Activated CD8-positive, alpha-beta memory T cell treated with anti-CD3 and anti-CD28 coated beads for 24 hours (primary cell): ENCODE measurements around the gene POLR2H.

ENCODE experiments used
- DNase-seq: peaks from one replicate; pipeline ENCODE4 v3.0.0-alpha.2; 2020

Gene POLR2H

DNA sequence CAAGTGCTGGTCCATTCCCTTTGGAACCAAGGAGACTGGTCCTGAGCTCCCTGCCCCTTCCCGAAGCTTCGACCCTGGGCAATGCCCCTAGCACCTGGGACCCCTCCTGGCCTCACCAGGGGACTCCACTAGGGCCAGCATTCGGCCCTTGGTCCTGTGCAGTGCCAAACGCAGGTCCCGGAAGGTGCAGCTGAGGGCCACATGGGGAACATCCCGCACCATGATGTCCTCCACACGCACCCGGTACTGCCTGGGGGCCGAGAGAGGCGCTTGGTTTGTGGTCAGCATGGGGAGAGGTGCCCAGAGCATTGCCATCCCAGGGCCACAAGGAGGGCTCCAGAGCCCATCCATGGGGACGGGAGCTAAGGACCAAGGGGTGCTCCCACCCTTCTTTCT, 8.0 kb upstream of the POLR2H start:
- DNase-seq = no peak

- peak; percentile 87 for DNase-seq
These were observed 7.3 kb upstream of the POLR2H start for GRCh38 chr3:184354121-184354728.

DNA sequence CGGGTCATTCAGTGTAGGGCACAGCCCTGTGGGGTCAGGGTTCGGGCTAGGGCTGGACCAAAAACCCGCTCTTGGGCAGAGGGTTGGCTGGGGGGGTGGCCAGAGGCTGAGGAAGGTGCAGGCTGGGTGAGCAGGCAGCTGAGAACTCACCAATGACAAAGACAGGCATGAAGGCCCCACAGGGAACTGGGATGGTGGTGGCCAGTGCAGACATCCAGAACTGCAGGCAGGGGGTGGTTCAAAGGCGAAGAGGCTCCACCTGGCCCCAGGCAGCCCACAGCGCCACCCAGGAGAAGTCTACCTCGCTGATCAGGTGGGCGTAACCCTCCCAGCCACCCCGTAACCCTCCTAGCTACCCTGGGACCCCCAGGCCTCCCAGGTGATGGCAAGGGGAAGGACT, 6.8 kb upstream of the POLR2H start:
- DNase-seq = no peak

DNA sequence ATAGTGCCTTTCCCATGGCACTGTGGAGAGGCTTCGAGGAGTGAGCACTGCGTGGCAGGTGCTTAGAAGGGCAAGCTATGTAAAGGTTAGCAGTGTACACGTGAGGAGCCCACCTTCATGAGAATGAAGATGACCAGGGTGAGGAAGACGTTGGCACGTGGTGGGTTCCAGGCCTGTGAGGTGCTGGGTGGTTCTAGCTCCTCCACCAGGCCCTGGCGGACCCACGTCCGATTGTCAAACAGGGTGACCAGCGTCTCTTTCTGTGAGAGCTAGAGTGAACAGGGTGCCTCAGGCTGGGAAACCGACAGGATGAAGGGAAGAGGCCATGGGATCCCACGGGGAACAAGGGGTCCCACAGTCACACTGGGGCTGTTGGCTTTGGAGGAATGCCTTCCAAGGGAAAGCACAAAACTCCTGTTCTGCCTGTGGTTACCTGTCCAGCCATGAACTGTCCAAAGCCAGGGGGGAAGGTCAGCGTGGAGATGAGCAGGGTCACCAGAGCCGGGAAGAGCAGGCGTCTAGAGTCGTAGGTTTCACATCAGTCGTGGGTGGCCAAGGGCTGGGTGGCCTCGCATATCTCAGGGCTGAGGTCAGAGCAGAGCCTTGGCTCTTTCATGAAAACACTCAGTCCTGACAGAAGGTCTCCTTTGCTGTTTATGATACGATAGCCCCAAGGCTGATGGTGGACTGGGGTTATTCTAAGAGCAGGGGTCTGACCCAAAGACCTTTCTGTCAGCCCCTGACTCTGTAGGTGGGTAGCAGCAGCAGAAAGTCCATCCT, 6.1 kb upstream of the POLR2H start:
- DNase-seq = no peak

DNA sequence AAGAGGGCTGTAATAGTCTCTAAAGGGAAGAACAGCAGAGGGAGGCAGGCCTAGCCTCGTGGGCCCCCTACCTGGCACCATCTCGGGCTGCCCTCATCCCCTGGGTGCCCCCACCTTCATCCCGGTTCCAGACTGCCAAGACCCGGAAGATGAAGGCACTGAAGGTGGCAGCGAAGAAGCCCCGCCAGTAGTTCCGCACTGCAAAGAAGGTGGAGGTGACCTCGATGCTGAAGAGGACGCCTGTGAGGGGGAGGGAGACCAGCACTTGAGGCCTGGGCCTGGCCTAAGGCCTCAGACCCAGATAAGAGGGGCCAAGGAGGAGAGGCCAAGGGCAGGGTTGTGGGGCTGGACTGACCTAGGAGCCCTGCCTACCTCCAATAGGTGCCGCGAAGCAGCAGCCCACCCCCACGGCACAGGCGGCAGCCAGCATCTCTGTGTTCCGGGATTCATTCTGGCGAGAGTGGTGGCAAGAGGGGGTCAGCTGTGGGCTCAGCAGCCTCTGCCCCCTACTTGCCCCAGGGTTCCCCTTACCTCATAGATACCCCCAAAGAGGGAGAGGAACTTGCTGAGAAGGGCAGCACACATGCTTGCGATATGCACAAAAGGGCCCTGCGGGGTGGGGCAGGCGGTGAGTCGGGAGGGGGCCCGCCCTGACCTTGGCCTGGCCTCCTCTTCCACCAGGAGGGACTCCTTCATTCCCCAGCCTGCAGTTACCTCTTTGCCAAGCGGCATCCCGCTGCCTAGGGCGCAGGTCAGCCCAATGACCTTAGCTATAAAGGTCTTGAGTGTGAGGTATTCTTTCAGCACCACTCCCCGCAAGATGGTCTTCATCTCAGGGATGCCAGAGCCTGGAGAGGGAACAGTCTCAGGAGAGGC, 4.0 kb upstream of the POLR2H start:
- no peak for DNase-seq

DNA sequence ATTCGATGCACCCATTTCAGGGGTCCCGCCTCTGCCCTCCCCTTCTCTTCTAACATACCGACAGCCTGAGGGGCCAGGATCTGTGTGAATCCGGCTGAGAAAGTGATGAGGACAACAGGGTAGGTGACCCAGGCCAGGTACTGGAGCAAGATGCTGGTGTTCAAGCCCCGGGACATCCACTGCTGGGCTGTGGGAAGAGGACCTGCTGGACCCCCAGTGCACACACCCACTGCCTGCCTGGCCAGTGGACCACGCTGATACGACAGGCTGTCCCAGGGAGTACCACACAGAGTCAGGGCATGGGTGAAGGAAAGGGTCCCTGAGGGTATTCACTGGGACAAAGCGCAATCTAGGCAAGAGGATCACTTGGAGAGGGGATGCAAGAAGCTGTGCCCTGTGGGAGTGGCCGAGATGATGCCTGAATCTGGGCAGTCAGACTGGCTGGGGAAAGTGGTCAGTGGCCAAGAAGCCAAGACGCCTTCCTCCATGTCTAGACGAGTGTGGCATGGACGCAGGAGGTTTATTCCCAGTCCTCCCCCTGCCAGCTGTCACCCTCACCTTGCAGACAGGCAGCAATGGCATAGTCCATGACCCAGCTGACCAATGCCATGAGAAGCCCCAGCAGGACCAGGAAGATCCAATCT, 3.3 kb upstream of the POLR2H start:
- no peak for DNase-seq

GRCh38 chr3:184358921-184359350, 2.6 kb upstream of the POLR2H start:
- no peak for DNase-seq

- no peak for DNase-seq
These were observed 1.9 kb upstream of the POLR2H start for GRCh38 chr3:184359610-184360009.

DNA sequence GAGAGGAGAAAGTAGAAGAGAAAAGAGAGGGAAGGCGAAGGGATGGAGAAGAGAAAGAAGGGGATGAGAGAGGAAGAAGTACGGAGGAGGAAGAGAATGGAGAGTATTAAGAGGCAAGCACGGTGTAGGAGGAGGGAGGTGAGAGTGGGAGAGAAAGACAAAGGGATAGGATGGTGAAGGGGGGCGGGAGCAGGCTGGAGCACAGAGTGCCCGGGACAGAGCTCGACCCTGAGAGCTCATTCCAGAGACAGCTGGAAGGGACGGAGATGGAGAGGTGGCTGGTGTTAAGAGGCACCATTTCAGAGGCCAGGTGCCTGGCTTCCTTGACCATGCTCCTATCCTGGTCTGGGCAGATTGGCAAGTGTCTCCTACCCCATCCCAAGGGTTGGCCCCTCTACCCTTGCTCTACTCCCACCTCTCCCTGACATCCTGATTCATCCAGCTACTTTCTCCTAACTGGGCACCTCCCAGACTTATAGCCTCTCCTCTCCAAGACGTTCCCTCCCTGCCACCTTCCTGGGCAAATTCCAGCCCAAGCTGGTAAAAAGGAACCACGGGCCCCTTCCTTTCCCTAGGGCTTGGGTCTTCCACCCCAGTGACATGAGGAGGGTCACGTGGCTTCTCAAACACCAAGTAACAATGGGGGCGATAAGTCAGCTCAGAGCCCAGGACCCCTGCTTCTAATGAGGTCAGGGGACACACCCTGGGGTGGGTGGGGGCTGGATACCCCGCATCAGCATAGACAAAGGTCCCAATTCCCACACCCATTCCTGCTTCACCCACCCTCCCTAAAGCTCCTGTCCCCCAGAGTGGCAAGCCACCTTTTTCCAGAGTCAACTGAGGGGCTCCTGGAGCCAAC, 1.2 kb upstream of the POLR2H start:
- no peak for DNase-seq

DNA sequence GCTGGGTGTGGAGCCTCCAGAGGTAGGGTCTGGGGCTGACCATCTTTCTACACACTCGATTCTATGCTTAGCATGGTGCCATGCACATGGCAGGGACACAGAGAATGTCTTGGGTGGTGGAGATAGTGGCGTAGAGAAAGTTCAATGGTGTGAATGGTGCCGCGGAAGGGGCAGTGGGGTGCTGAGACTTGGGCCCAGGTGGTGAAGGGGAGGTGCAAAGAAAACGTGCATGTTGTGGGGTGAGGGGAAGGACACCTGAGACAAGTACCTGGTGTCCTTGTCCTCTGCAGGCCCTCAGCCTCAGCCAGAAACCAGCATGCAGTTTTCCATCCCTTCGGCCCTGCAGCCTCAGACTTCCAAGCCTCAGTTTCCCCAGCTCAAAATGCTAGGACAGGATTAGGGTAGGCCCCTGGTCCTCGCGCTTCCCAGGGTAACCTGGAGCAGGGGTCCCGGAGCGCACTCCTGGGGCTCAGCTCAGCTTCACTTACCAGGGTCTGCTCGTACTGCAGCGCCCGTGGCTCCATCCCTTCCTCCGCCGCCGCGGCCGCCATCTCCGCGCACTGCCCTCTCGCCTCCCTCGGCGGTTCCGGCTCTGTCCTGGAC, 480 bp upstream of the POLR2H start:
- DNase-seq = no peak

DNA sequence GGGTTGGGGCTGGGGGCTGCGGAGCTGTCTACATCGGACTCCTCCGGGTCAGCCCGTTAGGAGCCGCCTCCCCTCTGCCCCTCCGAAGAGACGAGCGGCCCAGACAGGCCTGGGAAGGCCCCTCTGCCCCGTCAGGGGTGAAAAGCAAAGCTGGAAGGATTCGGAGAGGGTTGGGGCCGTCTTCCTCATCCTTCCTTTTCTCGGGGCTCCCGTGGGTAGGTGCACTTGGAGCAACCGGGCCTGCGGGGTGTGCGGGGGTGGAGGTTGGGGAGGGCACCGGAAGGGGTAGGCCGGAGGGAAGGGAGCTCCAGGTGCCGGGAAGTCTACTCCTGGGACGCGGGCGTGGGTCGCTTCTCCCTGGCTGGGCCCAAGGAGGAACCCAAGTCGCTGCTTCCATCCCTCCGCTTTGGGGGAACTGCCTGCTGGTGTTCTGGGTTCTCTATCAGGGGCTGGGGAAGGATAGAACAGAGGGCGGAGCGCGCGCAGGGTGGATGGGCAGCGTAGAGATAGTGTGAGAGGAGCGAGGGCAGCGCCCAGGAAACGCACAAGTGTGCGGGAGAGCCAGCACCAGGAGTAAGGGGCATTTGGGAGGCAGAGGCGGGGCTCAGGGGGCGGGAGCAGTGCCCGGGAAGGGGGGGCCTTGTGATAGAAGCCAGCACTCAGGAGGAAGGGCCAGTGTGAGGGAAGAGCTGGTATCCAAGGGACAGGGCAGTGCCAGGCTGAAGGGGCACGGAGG, 590 bp downstream of the POLR2H start:
- DNase-seq = peak; percentile 84

GRCh38 chr3:184362668-184363546, 1.4 kb downstream of the POLR2H start:
- DNase-seq = peak; percentile 96

GRCh38 chr3:184366619-184367289, 5.2 kb downstream of the POLR2H start:
- no peak for DNase-seq

DNA sequence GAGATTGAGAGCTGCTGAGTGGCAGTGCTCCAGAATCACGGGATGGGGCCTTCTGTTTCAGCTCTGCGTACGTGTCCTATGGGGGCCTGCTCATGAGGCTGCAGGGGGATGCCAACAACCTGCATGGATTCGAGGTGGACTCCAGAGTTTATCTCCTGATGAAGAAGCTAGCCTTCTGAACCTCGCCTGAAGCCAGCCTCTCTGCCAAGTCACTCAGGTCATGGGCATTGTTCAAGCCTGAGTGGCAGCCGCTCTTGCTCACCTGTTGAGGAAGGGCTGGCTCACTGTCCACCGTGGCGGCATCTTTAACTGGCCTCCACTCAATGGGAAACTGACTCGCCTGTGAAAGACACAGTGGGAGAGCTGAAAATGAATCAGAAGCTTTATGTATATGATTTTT, 6.6 kb downstream of the POLR2H start:
- DNase-seq = no peak

DNA sequence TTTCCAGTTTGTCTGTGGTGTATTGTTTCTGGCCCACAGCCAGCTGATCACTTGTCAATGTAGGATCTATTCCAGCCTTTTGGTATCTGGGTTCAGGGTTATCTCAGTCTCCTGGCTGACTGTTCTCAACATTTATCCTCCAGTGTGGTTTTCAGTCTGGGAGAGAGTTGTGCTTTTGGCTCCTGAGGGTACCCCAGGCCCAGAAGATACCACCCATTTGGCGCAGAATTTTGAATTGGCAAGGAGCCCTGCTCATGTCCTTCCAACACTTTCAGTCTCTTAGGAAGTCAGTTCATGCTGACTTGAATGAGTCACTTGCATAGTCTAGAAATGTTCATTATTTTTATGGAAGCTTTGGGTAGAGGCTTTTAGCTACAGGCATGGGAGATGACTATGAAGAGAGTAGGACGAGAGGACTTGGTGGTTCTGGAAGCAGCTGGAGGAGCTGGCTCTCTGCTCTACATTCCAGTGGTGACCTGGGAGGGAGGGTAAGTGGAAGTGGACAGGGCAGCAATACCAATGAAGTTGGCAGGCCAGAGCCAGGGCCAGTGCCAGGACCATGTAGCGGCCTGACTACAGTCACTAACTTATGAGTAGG, 7.2 kb downstream of the POLR2H start:
- no peak for DNase-seq

GRCh38 chr3:184371570-184372018, 10.1 kb downstream of the POLR2H start:
- DNase-seq = peak; percentile 74

- DNase-seq = no peak
These were observed 10.8 kb downstream of the POLR2H start for GRCh38 chr3:184372296-184372821.

GRCh38 chr3:184372911-184373310, 11.4 kb downstream of the POLR2H start:
- no peak for DNase-seq

DNA sequence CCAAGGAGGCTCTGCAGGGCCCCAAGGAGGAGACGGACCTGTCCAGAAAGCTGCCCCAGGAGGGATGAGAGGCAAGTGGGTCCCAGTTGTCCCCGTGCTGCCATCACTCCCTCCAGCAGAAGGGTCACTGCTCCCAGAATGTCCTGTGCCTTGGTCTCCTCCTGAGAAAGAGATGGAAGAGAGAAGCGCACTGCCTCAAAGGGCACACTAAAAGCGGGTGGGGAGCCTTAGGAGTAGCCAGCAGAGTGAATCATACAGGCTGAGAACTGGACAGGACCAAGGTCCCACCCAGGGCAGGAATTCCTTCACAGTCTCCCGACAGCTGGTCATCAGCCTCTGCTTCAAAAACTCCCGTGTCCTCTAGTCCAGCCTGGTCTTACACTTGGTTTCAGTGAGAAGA, 11.9 kb downstream of the POLR2H start:
- DNase-seq = no peak
